ENCODE data around the gene TPRN.

Gene TPRN

DNA sequence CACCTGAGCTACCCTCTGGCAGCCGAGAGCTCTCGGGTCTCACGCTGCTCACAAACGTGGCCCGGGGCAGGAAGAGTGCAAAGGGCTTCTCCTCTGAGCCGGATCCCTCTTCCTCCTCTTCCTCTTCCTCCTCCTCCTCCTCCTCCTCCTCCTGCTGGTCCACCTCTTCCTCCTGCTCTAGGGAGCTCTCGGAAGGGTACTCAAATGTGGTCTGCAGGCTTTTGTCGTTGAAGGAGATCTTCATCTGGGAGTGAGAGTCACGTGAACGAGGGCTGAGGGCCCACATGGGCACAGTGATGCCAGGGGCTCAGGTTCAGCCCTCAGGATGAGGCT is 8.1 kb downstream of the TPRN start:
- Histone ChIP-seq H3F3A (ENCODE audit: insufficient read depth, low read length) (no peaks in the 10 kb centered on the region), H3K36me3 (ENCODE audit: insufficient read depth, low read length) (peaks cover 11% of the 10 kb centered on the region), H3K27ac (ENCODE audit: low read depth, low read length, poor library complexity, severe bottlenecking) (no peak overlapping the region), H4K20me1 (ENCODE audit: insufficient read depth, low read length) (no peaks in the 10 kb centered on the region), H3K4me2 (ENCODE audit: low read length) (no peak overlapping the region), H3K4me1 (ENCODE audit: insufficient read depth, low read length, severe bottlenecking) (peaks cover 15% of the 10 kb centered on the region), H3K9ac (ENCODE audit: low read length) (no peak overlapping the region), H3K79me2 (ENCODE audit: insufficient read depth, low read length) (peaks cover 4% of the 10 kb centered on the region), H2AFZ (ENCODE audit: low read length) (no peak overlapping the region), H3K9me3 (ENCODE audit: low read length) (no peaks in the 10 kb centered on the region), H3K27me3 (ENCODE audit: insufficient read depth, low read length) (0 out of 2 replicates have a peak, but pooled peaks cover 5% of the 10 kb centered on the region), H3K4me3 (ENCODE audit: low read depth, low read length, poor library complexity, severe bottlenecking) (no peak overlapping the region), H3K9me2 (ENCODE audit: low read depth, low read length) (no peaks in the 10 kb centered on the region)
- TF ChIP-seq, protein P1, sequence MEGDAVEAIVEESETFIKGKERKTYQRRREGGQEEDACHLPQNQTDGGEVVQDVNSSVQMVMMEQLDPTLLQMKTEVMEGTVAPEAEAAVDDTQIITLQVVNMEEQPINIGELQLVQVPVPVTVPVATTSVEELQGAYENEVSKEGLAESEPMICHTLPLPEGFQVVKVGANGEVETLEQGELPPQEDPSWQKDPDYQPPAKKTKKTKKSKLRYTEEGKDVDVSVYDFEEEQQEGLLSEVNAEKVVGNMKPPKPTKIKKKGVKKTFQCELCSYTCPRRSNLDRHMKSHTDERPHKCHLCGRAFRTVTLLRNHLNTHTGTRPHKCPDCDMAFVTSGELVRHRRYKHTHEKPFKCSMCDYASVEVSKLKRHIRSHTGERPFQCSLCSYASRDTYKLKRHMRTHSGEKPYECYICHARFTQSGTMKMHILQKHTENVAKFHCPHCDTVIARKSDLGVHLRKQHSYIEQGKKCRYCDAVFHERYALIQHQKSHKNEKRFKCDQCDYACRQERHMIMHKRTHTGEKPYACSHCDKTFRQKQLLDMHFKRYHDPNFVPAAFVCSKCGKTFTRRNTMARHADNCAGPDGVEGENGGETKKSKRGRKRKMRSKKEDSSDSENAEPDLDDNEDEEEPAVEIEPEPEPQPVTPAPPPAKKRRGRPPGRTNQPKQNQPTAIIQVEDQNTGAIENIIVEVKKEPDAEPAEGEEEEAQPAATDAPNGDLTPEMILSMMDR (IDR thresholded peaks at IDR 0.05; ENCODE audit: low read length), result no peak
- TF ChIP-seq EZH2 (IDR thresholded peaks at IDR 0.05; ENCODE audit: borderline replicate concordance, low read length), result no peak

DNA sequence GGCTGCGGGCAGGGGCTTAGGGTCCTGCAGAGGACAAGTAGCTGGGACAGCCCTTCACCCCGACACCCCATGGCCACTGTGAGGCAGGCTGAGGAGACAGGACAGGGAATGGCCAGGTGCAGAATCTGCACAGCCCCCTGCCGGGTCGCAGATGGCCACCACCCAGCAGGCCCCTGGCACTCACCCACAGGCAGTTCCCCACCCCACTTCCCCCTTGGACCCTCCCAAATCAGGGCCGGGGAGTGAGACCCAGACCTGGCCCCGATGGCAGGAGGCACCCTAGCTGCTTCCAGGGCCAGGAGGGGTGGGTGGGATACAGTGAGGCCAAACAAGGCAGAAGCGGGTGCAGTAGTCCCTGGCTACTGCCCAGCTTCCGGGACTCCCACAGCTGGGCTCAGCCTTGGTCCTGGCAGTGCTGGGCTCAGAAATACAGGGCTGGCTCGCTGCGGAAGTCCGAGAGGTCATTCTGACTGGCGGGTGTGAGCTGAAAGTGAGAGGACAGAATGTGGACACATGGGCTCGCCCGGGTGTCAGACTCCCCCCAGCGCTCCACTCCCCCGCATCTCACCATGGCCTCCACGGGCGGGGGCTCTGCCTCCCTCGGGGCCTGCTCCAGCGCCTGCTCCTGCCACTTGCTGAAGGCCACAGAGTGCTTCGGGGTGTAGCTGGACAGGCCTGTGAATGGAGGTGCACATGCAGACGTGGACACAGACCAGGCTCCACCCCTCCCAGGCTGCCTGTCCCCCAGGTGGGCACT is 8.7 kb downstream of the TPRN start:
- peaks cover 21% of the 10 kb centered on the region for H3K4me1 ChIP-seq (ENCODE audit: insufficient read depth, low read length, severe bottlenecking)
- peaks cover 4% of the 10 kb centered on the region for H3K79me2 ChIP-seq (ENCODE audit: insufficient read depth, low read length)
- H3K9ac ChIP-seq (ENCODE audit: low read length), result no peak overlapping the region
- H3K27me3 ChIP-seq (ENCODE audit: insufficient read depth, low read length), result 0 out of 2 replicates have a peak, but pooled peaks cover 5% of the 10 kb centered on the region
- no peaks in the 10 kb centered on the region for H3K9me2 ChIP-seq (ENCODE audit: low read depth, low read length)
- H3K36me3 ChIP-seq (ENCODE audit: insufficient read depth, low read length), result peaks cover 15% of the 10 kb centered on the region
- no peak overlapping the region for H3K4me3 ChIP-seq (ENCODE audit: low read depth, low read length, poor library complexity, severe bottlenecking)
- H3K4me2 ChIP-seq (ENCODE audit: low read length), result no peak overlapping the region
- no peaks in the 10 kb centered on the region for H3F3A ChIP-seq (ENCODE audit: insufficient read depth, low read length)
- H3K9me3 ChIP-seq (ENCODE audit: low read length), result no peaks in the 10 kb centered on the region
- no peaks in the 10 kb centered on the region for H4K20me1 ChIP-seq (ENCODE audit: insufficient read depth, low read length)
- H2AFZ ChIP-seq (ENCODE audit: low read length), result no peak overlapping the region
- H3K27ac ChIP-seq (ENCODE audit: low read depth, low read length, poor library complexity, severe bottlenecking), result no peak overlapping the region
- TF ChIP-seq EZH2 (IDR thresholded peaks at IDR 0.05; ENCODE audit: borderline replicate concordance, low read length), result no peak
- TF ChIP-seq, protein P1 (IDR thresholded peaks at IDR 0.05; ENCODE audit: low read length), result no peak

GRCh38 chr9:137191245-137191644 is 9.3 kb downstream of the TPRN start:
- H3K9me2 ChIP-seq (ENCODE audit: low read depth, low read length), result no peaks in the 10 kb centered on the region
- no peaks in the 10 kb centered on the region for H3F3A ChIP-seq (ENCODE audit: insufficient read depth, low read length)
- H4K20me1 ChIP-seq (ENCODE audit: insufficient read depth, low read length), result no peaks in the 10 kb centered on the region
- TF ChIP-seq, protein P1 (IDR thresholded peaks at IDR 0.05; ENCODE audit: low read length), result no peak
- TF ChIP-seq EZH2 (IDR thresholded peaks at IDR 0.05; ENCODE audit: borderline replicate concordance, low read length), result no peak
- H3K4me1 ChIP-seq (ENCODE audit: insufficient read depth, low read length, severe bottlenecking), result peaks cover 27% of the 10 kb centered on the region
- peaks cover 15% of the 10 kb centered on the region for H3K36me3 ChIP-seq (ENCODE audit: insufficient read depth, low read length)
- no peaks in the 10 kb centered on the region for H3K9me3 ChIP-seq (ENCODE audit: low read length)
- no peak overlapping the region for H3K27ac ChIP-seq (ENCODE audit: low read depth, low read length, poor library complexity, severe bottlenecking)
- no peak overlapping the region for H3K4me2 ChIP-seq (ENCODE audit: low read length)
- no peak overlapping the region for H3K4me3 ChIP-seq (ENCODE audit: low read depth, low read length, poor library complexity, severe bottlenecking)
- H3K9ac ChIP-seq (ENCODE audit: low read length), result no peak overlapping the region
- H2AFZ ChIP-seq (ENCODE audit: low read length), result no peak overlapping the region
- 0 out of 2 replicates have a peak, but pooled peaks cover 5% of the 10 kb centered on the region for H3K27me3 ChIP-seq (ENCODE audit: insufficient read depth, low read length)
- peaks cover 4% of the 10 kb centered on the region for H3K79me2 ChIP-seq (ENCODE audit: insufficient read depth, low read length)

Data from OCI-LY1 (cell line).